ENCODE measurements around the gene AADAT.
"Not testable (repeated sequence)": the region's sequence is repeated elsewhere in the genome, so short reads cannot be mapped to it uniquely, and the experiment has no call there.

Gene AADAT

DNA sequence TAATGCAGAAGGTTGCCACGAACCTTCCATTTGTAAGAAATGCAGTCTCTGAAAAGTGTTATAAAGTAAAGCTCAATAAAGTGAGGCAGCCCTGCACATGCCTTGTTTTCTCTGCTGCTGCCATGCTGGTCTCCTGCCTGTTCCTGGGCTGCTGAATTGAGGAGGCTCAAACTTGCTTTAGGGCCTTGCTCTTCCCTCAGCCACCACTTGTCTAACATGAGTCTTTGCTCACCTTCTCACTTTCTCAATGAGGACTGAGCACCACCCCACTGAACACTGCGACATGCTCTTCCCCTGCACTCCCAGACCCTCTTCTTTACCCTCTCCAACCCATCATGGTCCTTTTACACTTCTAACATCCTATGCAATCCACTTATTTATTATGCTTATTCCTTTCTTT, 38.4 kb downstream of the AADAT start:
- H3K79me2 ChIP-seq (ENCODE audit: control insufficient read depth, low read length): no peaks in the 10 kb centered on the region
- no peaks in the 10 kb centered on the region for H3K36me3 ChIP-seq (ENCODE audit: control insufficient read depth, low read length)
- no peak overlapping the region for H3K4me3 ChIP-seq (ENCODE audit: low read length)
- no peak overlapping the region for H3K4me2 ChIP-seq (ENCODE audit: low read length)
- H4K20me1 ChIP-seq (ENCODE audit: control insufficient read depth, insufficient read depth, low read depth, low read length): no peaks in the 10 kb centered on the region
- H3K4me1 ChIP-seq (ENCODE audit: control insufficient read depth, low read length): no peaks in the 10 kb centered on the region
- no peaks in the 10 kb centered on the region for H3K27me3 ChIP-seq (ENCODE audit: control insufficient read depth, low read length)
- TF ChIP-seq, protein P1, sequence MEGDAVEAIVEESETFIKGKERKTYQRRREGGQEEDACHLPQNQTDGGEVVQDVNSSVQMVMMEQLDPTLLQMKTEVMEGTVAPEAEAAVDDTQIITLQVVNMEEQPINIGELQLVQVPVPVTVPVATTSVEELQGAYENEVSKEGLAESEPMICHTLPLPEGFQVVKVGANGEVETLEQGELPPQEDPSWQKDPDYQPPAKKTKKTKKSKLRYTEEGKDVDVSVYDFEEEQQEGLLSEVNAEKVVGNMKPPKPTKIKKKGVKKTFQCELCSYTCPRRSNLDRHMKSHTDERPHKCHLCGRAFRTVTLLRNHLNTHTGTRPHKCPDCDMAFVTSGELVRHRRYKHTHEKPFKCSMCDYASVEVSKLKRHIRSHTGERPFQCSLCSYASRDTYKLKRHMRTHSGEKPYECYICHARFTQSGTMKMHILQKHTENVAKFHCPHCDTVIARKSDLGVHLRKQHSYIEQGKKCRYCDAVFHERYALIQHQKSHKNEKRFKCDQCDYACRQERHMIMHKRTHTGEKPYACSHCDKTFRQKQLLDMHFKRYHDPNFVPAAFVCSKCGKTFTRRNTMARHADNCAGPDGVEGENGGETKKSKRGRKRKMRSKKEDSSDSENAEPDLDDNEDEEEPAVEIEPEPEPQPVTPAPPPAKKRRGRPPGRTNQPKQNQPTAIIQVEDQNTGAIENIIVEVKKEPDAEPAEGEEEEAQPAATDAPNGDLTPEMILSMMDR (IDR thresholded peaks at IDR 0.05; ENCODE audit: low read depth, low read length, poor library complexity, severe bottlenecking): no peak
- TF ChIP-seq EZH2phosphoT487 (IDR thresholded peaks at IDR 0.05; ENCODE audit: borderline replicate concordance, low read length): no peak
- no peaks in the 10 kb centered on the region for H3F3A ChIP-seq (ENCODE audit: control insufficient read depth, insufficient read depth)
- H3K27ac ChIP-seq (ENCODE audit: low read depth, low read length): no peak overlapping the region
- no peaks in the 10 kb centered on the region for H3K9me3 ChIP-seq (ENCODE audit: control insufficient read depth, insufficient read depth, low read length)
- no peaks in the 10 kb centered on the region for H3K9me2 ChIP-seq (replicated peaks; ENCODE audit: control insufficient read depth, low read length)

DNA sequence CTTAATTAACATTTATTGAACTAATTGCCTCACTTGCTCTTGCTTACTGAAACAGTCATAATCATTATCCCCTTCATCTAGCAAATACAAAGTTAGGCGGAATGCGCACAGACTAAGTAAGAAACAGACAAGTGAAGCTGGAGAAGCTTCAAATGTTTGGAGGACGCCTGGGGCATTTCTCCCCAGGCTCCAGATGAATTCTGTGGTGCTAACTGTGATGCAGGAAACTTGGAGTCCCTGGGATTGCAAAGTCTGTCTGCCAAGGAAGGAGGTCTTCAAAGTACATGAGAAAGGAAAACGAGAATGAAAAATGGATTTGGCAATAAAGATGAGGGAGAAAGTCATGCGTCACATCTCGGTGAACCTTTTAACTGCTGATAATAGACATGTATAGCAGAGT, 40.0 kb downstream of the AADAT start:
- Histone ChIP-seq H3K79me2 (ENCODE audit: control insufficient read depth, low read length) (no peaks in the 10 kb centered on the region), H3K4me1 (ENCODE audit: control insufficient read depth, low read length) (no peaks in the 10 kb centered on the region), H3K27ac (ENCODE audit: low read depth, low read length) (no peak overlapping the region), H3K4me2 (ENCODE audit: low read length) (no peak overlapping the region), H3K4me3 (ENCODE audit: low read length) (no peak overlapping the region), H3K36me3 (ENCODE audit: control insufficient read depth, low read length) (no peaks in the 10 kb centered on the region), H3K27me3 (ENCODE audit: control insufficient read depth, low read length) (no peaks in the 10 kb centered on the region), H3F3A (ENCODE audit: control insufficient read depth, insufficient read depth) (no peaks in the 10 kb centered on the region), H3K9me3 (ENCODE audit: control insufficient read depth, insufficient read depth, low read length) (no peaks in the 10 kb centered on the region), H4K20me1 (ENCODE audit: control insufficient read depth, insufficient read depth, low read depth, low read length) (no peaks in the 10 kb centered on the region), H3K9me2 (replicated peaks; ENCODE audit: control insufficient read depth, low read length) (no peaks in the 10 kb centered on the region)
- TF ChIP-seq EZH2phosphoT487 (IDR thresholded peaks at IDR 0.05; ENCODE audit: borderline replicate concordance, low read length): no peak
- TF ChIP-seq, protein P1 (IDR thresholded peaks at IDR 0.05; ENCODE audit: low read depth, low read length, poor library complexity, severe bottlenecking): no peak

DNA sequence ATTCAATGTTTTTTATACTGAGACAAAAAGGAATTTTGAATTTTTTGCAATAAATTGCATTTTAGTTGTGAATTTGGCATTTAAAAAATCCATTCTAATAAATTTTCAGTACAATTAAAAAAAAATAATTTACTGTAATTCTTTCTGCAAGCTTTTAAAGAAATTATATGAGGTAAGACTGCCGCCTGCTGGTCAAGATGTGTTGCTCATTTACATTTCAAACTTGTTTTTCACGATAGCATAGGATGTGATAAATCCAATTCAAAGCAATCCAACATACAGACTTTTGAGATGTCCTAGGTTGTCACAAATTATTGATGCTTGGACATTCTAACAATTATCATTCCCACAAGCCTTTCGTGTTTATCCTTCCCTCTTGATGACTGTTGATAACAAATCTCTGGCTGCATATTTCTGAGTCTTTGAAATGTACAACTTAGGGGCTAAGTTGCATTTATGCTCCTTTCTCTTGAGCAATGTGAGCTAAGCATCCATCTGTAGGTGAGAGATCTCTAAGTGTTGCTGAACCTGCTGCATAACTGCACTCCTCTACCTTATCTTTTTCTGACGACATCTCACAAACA, 41.9 kb downstream of the AADAT start:
- Histone ChIP-seq H4K20me1 (ENCODE audit: control insufficient read depth, insufficient read depth, low read depth, low read length) (no peaks in the 10 kb centered on the region), H3K4me2 (ENCODE audit: low read length) (no peak overlapping the region), H3F3A (ENCODE audit: control insufficient read depth, insufficient read depth) (no peaks in the 10 kb centered on the region), H3K27me3 (ENCODE audit: control insufficient read depth, low read length) (no peaks in the 10 kb centered on the region), H3K4me3 (ENCODE audit: low read length) (no peak overlapping the region), H3K27ac (ENCODE audit: low read depth, low read length) (no peak overlapping the region), H3K9me3 (ENCODE audit: control insufficient read depth, insufficient read depth, low read length) (no peaks in the 10 kb centered on the region), H3K79me2 (ENCODE audit: control insufficient read depth, low read length) (no peaks in the 10 kb centered on the region), H3K4me1 (ENCODE audit: control insufficient read depth, low read length) (no peaks in the 10 kb centered on the region), H3K36me3 (ENCODE audit: control insufficient read depth, low read length) (no peaks in the 10 kb centered on the region), H3K9me2 (replicated peaks; ENCODE audit: control insufficient read depth, low read length) (no peaks in the 10 kb centered on the region)
- TF ChIP-seq, protein P1 (IDR thresholded peaks at IDR 0.05; ENCODE audit: low read depth, low read length, poor library complexity, severe bottlenecking): peak; percentile 63
- TF ChIP-seq EZH2phosphoT487 (IDR thresholded peaks at IDR 0.05; ENCODE audit: borderline replicate concordance, low read length): no peak

DNA sequence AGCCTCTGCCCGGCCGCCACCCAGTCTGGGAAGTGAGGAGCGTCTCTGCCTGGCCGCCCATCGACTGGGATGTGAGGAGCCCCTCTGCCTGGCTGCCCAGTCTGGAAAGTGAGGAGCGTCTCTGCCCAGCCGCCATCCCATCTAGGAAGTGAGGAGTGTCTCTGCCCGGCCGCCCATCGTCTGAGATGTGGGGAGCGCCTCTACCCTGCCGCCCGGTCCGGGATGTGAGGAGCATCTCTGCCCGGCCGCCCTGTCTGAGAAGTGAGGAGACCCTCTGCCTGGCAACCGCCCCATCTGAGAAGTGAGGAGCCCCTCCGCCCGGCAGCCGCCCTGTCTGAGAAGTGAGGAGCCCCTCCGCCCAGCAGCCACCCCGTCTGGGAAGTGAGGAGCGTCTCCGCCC, 43.6 kb downstream of the AADAT start:
- not testable (repeated sequence) for H3K4me1 ChIP-seq (ENCODE audit: control insufficient read depth, low read length); H3K27me3 ChIP-seq (ENCODE audit: control insufficient read depth, low read length); H3K79me2 ChIP-seq (ENCODE audit: control insufficient read depth, low read length); H3K27ac ChIP-seq (ENCODE audit: low read depth, low read length); H3K9me2 ChIP-seq (replicated peaks; ENCODE audit: control insufficient read depth, low read length); H3K4me2 ChIP-seq (ENCODE audit: low read length); H4K20me1 ChIP-seq (ENCODE audit: control insufficient read depth, insufficient read depth, low read depth, low read length); H3K4me3 ChIP-seq (ENCODE audit: low read length); H3K36me3 ChIP-seq (ENCODE audit: control insufficient read depth, low read length); H3K9me3 ChIP-seq (ENCODE audit: control insufficient read depth, insufficient read depth, low read length); H3F3A ChIP-seq (ENCODE audit: control insufficient read depth, insufficient read depth)

Measured in DOHH2 (cell line).